ENCODE measurements around the gene ACSM4.

- TF ChIP-seq CTCF (conservative IDR thresholded peaks at IDR 0.05 in 1 of 2, IDR thresholded peaks at IDR 0.05 in 1 of 2; ENCODE audit: low read depth in 1 of 2, low read length in 2 of 2) (no peak), EZH2 (IDR thresholded peaks at IDR 0.05; ENCODE audit: low read length, missing control alignments) (no peak)
Observed at GRCh38 chr12:7289743-7290142, 14.1 kb upstream of the ACSM4 start.
